ENCODE data around the gene STAB1. TPM values are rescaled to one million over a fixed set of nuclear protein-coding genes. Genes with fewer than 3 reads are reported as not detected.

STAB1 gene
- total RNA-seq, 3 donors from 2014 or later, result 47.7 to 149 (median 55.4) TPM

- intact Hi-C loops (cut with DNase I; ENCODE audit: low total_unique reads), result no loop called here
- Histone ChIP-seq H3K27ac (peak overlapping the region; percentile 16 to 70), H3K4me1 (peaks cover 0 to 12% of the 10 kb centered on the region in 2 donors), H3K4me3 (no peak overlapping the region), H3K9me3 (no peaks in the 10 kb centered on the region), H3K36me3 (no peaks in the 10 kb centered on the region), H3K27me3 (no peaks in the 10 kb centered on the region)
- TF ChIP-seq POLR2AphosphoS5 (IDR thresholded peaks at IDR 0.05) (no peak), CTCF (IDR thresholded peaks at IDR 0.05) (no peak), POLR2A (IDR thresholded peaks at IDR 0.05) (no peak)
- no peak for DNase-seq (ENCODE audit: low spot score in 2 of 2)
Measured at GRCh38 chr3:52450489-52451236, 44.5 kb upstream of the STAB1 start.

GRCh38 chr3:52451237-52452083, 43.7 kb upstream of the STAB1 start:
- intact Hi-C loops (cut with DNase I; ENCODE audit: low total_unique reads), result no loop called here
- H3K4me1 ChIP-seq, result peaks cover 0 to 12% of the 10 kb centered on the region in 2 donors
- H3K36me3 ChIP-seq, result no peaks in the 10 kb centered on the region
- H3K9me3 ChIP-seq, result no peaks in the 10 kb centered on the region
- H3K4me3 ChIP-seq, result no peak overlapping the region
- DNase-seq (ENCODE audit: low spot score in 2 of 2), result no peak
- TF ChIP-seq POLR2A (IDR thresholded peaks at IDR 0.05) (no peak), CTCF (IDR thresholded peaks at IDR 0.05) (no peak), POLR2AphosphoS5 (IDR thresholded peaks at IDR 0.05) (no peak)
- no peak overlapping the region for H3K27ac ChIP-seq
- H3K27me3 ChIP-seq, result no peaks in the 10 kb centered on the region

- TF ChIP-seq CTCF (IDR thresholded peaks at IDR 0.05), result no peak
- TF ChIP-seq POLR2AphosphoS5 (IDR thresholded peaks at IDR 0.05), result no peak
- TF ChIP-seq POLR2A (IDR thresholded peaks at IDR 0.05), result no peak
Measured at GRCh38 chr3:52452126-52452525, 43.0 kb upstream of the STAB1 start.

GRCh38 chr3:52452570-52453221, 42.4 kb upstream of the STAB1 start:
- DNase-seq (ENCODE audit: low spot score in 2 of 2), result no peak
- Histone ChIP-seq H3K4me1 (peaks cover 0 to 20% of the 10 kb centered on the region in 2 donors), H3K36me3 (no peaks in the 10 kb centered on the region), H3K27ac (no peak overlapping the region), H3K9me3 (no peaks in the 10 kb centered on the region), H3K4me3 (no peak overlapping the region), H3K27me3 (no peaks in the 10 kb centered on the region)
- intact Hi-C loops (cut with DNase I; ENCODE audit: low total_unique reads), result no loop called here
- TF ChIP-seq POLR2A (IDR thresholded peaks at IDR 0.05) (no peak), POLR2AphosphoS5 (IDR thresholded peaks at IDR 0.05) (no peak), CTCF (IDR thresholded peaks at IDR 0.05) (no peak)

More at GRCh38 chr3:52452126-52452525, 43.0 kb upstream of the STAB1 start:
- Histone ChIP-seq H3K4me3 (no peak overlapping the region), H3K36me3 (no peaks in the 10 kb centered on the region), H3K9me3 (no peaks in the 10 kb centered on the region), H3K27ac (no peak overlapping the region), H3K27me3 (no peaks in the 10 kb centered on the region), H3K4me1 (peaks cover 0 to 14% of the 10 kb centered on the region in 2 donors)
- no peak for DNase-seq (ENCODE audit: low spot score in 2 of 2)
- intact Hi-C loops (cut with DNase I; ENCODE audit: low total_unique reads), result no loop called here

Measured in breast epithelium (tissue), 4 donors.